AG04449 (cell line): ENCODE results near the gene RAB3B.
A peak's percentile ranks its signal among the peaks of the same experiment; 100 is the strongest.

Experiments
- CTCF ChIA-PET: fragments of 350-600 bp; formaldehyde crosslinking; extraction: SDS; loops from one replicate; lab custom pipeline; 2021; ENCODE audit warnings: antibody characterized with exemption; lab: Yijun Ruan, JAX
- POLR2A ChIA-PET: fragments of 400-600, 350-600 bp; formaldehyde crosslinking; extraction: SDS; loops from one replicate; lab custom pipeline; 2020; ENCODE audit warnings: antibody characterized with exemption, inconsistent platforms; lab: Yijun Ruan, JAX
- DNase-seq: peaks from one replicate; pipeline ENCODE4 v3.0.0-alpha.2; 2010; ENCODE audit warnings: low read depth, low spot score
- H3K4me3 ChIP-seq: 2 replicates; pipeline ENCODE4 v1.5.1; 2011; ENCODE audit warnings: low read depth, mild to moderate bottlenecking, control low read depth, low read length
- TF ChIP-seq, protein P1 (sequence below): IDR thresholded peaks from one replicate; pipeline ENCODE4 v1.5.1; 2011; ENCODE audit warnings: mild to moderate bottlenecking, moderate library complexity, low read length, control low read depth, inconsistent platforms; ENCODE audit not compliant: insufficient read depth; ENCODE audit errors: missing control alignments

RAB3B gene

GRCh38 chr1:51926171-51926812 is 64.2 kb downstream of the RAB3B start:
- POLR2A ChIA-PET: interaction anchor here (1.4 to 3.9 kb wide), 2 partner anchors 29 to 79 kb away, joined by 4 to 25 read pairs; no protein-coding TSS in a partner anchor
- CTCF ChIA-PET: interaction anchor here (0.7 to 7.0 kb wide), 16 partner anchors 8 to 158 kb away, joined by 3 to 80 read pairs (median 4); no protein-coding TSS in a partner anchor
- H3K4me3 ChIP-seq: no peak overlapping the region
- DNase-seq: no peak
- TF ChIP-seq, protein P1, sequence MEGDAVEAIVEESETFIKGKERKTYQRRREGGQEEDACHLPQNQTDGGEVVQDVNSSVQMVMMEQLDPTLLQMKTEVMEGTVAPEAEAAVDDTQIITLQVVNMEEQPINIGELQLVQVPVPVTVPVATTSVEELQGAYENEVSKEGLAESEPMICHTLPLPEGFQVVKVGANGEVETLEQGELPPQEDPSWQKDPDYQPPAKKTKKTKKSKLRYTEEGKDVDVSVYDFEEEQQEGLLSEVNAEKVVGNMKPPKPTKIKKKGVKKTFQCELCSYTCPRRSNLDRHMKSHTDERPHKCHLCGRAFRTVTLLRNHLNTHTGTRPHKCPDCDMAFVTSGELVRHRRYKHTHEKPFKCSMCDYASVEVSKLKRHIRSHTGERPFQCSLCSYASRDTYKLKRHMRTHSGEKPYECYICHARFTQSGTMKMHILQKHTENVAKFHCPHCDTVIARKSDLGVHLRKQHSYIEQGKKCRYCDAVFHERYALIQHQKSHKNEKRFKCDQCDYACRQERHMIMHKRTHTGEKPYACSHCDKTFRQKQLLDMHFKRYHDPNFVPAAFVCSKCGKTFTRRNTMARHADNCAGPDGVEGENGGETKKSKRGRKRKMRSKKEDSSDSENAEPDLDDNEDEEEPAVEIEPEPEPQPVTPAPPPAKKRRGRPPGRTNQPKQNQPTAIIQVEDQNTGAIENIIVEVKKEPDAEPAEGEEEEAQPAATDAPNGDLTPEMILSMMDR: peak; percentile 52

- CTCF ChIA-PET: interaction anchor here (0.9 to 7.0 kb wide), 5 partner anchors 12 to 77 kb away, joined by 5 to 80 read pairs (median 19); no protein-coding TSS in a partner anchor
- TF ChIP-seq, protein P1: no peak
- no peak for DNase-seq
- H3K4me3 ChIP-seq: no peak overlapping the region
- POLR2A ChIA-PET: interaction anchor here (1.1 to 3.9 kb wide), 3 partner anchors 18 to 81 kb away, joined by 4 to 25 read pairs (median 5); no protein-coding TSS in a partner anchor
Measured at GRCh38 chr1:51924455-51924854, 66.0 kb downstream of the RAB3B start.

DNA sequence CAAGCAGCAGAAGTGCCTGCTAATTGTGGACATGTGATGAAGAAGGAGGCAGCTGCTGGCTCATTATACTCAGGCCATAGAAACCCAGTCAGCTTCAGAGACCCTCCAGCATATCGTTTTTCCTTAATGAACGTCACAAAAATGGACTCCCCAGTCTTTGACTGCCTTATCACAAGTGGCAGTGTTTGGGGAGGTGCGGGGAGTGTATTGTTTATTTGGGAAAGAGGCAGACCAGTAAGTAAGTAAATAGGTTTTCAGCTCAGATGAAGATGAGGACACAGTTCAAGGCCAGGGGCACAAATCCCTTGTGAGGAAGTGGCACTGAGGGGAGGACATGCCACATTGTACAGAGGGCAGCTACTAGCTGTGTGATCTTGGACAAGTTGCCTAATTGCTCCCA is 68.5 kb downstream of the RAB3B start:
- DNase-seq: no peak
- no peak overlapping the region for H3K4me3 ChIP-seq
- TF ChIP-seq, protein P1: no peak
- CTCF ChIA-PET: interaction anchor here (0.8 kb wide), 1 partner anchor 26 kb away, joined by 4 read pairs; no protein-coding TSS in a partner anchor
- POLR2A ChIA-PET: no interaction called here

DNA sequence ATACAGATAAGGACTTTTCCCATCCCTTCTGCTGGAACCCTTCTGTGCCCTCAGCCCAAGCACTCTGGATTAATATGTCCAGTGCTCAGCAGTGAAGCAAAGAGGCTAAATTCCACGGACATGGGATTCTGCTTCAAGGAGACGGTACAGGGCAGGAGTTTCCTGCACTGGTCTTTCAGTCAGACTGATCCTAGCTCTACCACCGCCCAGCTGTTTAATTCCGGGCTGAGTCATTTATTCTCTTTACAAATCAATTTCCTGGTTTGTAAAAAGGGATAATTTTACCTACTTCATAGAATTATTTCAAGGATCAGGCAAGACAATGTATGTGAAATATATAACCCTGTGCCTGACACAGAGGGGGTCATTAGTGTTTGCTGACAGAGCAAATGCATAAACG is 70.4 kb downstream of the RAB3B start:
- POLR2A ChIA-PET: interaction anchor here (0.7 kb wide), 1 partner anchor 220 kb away, joined by 3 read pairs; no protein-coding TSS in a partner anchor

DNA sequence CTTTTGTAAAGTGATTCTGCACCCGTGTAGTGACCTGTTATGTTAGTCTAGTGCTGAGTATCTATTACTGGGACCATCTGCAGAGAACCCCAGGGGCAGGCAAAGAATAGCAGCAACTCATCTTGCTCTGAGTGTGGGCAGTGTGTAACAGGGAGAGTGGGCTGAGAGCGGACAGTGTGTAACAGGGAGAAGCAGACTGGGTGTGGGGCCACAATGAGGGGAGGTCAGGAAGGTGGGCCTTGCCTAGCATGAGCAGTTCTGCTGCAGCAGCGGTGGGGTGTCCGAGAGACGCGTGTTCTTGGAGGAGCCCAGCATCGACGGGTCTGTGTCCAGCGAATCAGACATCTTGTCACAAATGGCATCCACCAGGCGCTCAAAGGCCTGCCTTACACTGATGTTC is 70.8 kb downstream of the RAB3B start:
- TF ChIP-seq, protein P1: no peak
- ChIA-PET CTCF (interaction anchor here (0.6 kb wide), 1 partner anchor 43 kb away, joined by 3 read pairs; no protein-coding TSS in a partner anchor), POLR2A (interaction anchor here (0.7 kb wide), 1 partner anchor 220 kb away, joined by 3 read pairs; no protein-coding TSS in a partner anchor)
- DNase-seq: no peak
- H3K4me3 ChIP-seq: no peak overlapping the region

More for the DNA sequence above, 70.4 kb downstream of the RAB3B start:
- TF ChIP-seq, protein P1: no peak
- CTCF ChIA-PET: interaction anchor here (0.6 kb wide), 1 partner anchor 44 kb away, joined by 3 read pairs; no protein-coding TSS in a partner anchor
- DNase-seq: no peak
- H3K4me3 ChIP-seq: no peak overlapping the region
